Raji (cell line): ENCODE measurements around the gene LZTR1.

Source experiments
- POLR2A ChIP-seq: IDR thresholded peaks from 2 replicates; pipeline ENCODE4 v1.6.1; 2011; ENCODE audit warnings: low read depth, low read length, control low read depth; ENCODE audit not compliant: insufficient read depth

The LZTR1 gene

GRCh38 chr22:20949698-20950183, 32.4 kb upstream of the LZTR1 start:
- no peak for TF ChIP-seq POLR2A

GRCh38 chr22:20951151-20951931, 30.8 kb upstream of the LZTR1 start:
- no peak for TF ChIP-seq POLR2A

DNA sequence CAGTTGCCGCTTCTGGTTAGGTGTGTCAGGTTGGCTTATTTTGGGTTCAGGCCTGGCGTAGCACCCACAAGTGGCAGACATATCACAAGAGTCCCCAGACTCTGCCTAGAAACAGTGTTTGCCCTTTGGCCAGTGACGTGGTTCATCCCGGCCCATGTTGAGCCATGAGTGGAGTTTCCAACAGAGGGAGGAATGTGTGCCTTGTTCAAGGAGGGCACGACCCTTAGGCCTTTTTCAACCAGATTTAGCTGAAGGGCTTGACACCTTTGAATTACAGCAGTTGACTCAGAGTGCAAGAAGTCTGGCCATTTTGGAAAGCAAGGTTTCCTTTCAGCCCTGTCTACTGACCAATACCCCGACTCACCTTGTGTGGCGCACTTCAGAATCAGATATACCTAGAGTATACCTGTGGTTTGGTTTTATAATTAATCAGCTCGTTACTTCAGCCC, 30.1 kb upstream of the LZTR1 start:
- TF ChIP-seq POLR2A: no peak

- TF ChIP-seq POLR2A: no peak
These were observed 29.4 kb upstream of the LZTR1 start for GRCh38 chr22:20952544-20953341.

- TF ChIP-seq POLR2A: no peak
These were observed 28.8 kb upstream of the LZTR1 start for GRCh38 chr22:20953342-20953608.

- TF ChIP-seq POLR2A: no peak
These were observed 28.2 kb upstream of the LZTR1 start for GRCh38 chr22:20953668-20954500.

DNA sequence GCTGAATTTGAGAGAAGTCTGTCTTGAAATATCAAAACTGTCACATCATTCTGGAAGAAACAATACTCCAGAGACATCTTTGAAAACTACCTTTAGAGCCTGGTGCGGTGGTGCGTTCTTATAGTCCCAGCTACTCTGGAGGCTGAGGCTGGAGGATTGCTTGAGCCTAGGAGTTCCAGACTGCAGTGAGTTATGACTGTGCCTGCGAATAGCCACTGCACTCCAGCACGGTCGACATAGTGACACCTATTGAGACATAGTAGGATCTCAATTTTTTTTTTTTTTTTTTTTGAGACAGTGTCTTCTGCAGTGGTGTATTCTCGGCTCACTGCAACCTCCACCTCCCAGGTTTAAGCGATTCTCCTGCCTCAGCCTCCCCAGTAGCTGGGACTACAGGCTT, 26.5 kb upstream of the LZTR1 start:
- no peak for TF ChIP-seq POLR2A

DNA sequence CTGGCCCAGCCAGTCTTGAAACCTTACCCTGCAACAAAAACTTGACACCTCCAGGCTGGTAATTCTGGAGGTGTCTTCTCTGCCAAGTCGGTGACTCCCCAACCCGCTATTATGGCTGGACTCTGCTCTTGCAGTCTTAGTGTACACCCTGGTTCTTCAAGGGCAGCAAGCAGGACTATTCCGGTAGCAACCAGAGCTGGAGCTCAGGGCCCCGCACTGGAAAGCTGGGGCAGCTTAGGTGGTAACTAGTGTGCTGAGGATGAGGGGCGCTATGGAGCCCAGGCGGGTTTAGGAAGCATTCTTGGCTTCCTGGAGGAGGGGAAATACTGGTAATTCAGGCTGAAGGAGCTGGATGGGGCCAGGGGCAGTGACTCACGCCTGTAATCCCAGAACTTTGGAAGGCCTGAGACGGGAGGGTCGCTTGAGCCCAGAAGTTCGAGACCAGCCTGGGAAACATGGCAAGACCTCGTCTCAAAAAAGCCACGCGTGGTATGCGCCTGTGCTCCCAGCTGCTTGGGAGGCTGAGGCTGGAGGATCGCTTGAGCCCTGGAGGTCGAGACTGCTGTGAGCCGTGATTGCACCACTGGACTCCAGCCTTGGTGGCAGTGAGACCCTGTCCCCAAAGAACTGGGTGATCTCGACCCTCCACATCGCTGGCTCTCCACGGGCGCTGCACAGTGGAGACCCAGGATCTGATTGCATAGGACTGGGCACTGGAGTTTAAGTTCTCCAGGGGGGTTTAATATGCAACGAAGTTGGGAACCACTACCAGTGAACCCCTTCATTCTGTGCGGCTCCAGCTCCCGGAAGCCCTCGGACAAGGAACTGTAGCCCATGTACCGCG, 25.6 kb upstream of the LZTR1 start:
- TF ChIP-seq POLR2A: no peak

GRCh38 chr22:20957102-20957682, 24.9 kb upstream of the LZTR1 start:
- TF ChIP-seq POLR2A: no peak

DNA sequence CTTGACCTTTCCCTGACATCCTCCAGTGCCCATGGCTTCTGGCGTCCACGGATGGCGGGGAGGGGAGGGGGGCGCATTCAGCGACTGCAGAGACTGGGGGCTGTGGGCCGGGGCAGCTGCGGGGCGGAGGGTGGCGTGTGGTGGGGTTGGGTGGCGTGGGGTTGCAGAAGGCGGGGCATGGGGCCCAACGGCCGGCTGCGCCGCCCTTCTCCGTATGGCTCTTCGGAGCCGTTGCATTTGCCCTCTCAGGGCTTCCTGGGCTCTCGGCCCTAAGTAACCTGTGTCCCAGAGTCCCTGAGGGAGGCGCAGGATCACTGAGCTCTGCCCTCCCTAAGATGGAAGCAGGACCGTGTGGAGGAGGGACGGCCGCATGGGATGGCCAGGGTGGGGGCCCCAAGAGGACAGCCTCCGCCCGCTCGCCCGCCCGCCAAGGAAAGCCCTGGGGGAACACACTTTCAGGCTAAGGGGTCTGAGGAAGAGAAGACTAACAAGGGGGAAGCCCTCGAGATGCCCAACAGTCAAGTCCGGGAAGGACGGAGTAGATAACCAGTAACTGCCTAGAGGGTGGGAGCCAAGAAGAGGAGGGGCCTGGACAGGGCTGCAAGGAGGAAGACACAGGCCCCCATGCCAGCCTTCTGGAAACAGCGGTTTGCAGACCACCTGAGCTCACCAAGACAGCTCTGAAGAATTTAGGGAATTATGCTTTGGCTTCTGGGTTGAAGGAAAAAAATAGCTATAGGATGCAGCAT, 24.2 kb upstream of the LZTR1 start:
- no peak for TF ChIP-seq POLR2A

DNA sequence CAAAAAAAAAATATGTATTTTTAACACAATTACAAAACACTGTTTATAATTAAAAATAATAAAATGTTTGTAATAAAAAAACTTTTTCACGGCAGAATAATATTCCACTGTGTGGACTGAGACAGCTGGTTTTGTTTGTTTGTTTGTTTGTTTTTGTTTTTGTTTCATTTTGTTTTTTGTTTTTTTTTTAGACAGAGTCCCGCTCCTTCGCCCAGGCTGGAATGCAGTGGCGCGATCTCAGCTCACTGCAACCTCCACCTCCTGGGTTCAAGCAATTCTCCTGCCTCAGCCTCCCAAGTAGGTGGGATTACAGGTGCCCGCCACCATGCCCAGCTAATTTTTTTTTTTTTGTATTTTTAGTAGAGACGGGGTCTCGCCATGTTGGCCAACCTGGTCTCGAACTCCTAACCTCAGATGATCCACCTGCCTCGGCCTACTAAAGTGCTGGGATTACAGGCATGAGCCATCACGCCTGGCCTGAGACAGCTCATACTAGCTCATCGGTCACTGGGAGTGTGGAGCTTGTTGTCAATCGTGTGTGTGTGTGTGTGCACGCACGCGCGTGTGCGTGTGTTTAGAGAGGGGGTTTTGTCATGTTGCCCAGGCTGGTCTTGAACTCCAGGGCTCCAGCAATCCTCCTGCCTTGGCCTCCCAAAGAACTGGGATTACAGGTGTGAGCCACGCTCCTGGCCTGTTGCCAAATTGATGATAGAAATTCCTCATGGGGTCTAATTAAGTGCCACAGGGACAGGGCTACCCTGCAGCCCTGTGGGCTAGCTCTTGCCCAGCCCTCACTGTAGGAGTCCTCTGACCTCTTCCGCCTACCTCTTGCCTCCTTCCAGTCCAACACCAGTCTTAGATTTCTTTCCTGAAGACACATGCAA, 22.3 kb upstream of the LZTR1 start:
- TF ChIP-seq POLR2A: no peak

GRCh38 chr22:20960609-20961008, 21.5 kb upstream of the LZTR1 start:
- no peak for TF ChIP-seq POLR2A
